Amygdala (tissue), 56 donors: ENCODE results near the gene NAV2.
"Not testable (repeated sequence)": the region's sequence is repeated elsewhere in the genome, so short reads cannot be mapped to it uniquely, and the experiment has no call there.

Experiments used
- DNase-seq, 56 donors: peaks; one replicate each; lab custom pipeline; 2025; lab: John Stamatoyannopoulos, UW

The NAV2 gene

GRCh38 chr11:20058749-20059458 lies 346.3 kb downstream of the NAV2 start:
- DNase-seq = no peak

GRCh38 chr11:20059587-20060021 lies 347.0 kb downstream of the NAV2 start:
- no peak for DNase-seq

- DNase-seq = no peak
These were observed 347.5 kb downstream of the NAV2 start for GRCh38 chr11:20060181-20060580.

GRCh38 chr11:20060647-20061205 lies 348.1 kb downstream of the NAV2 start:
- no peak for DNase-seq

- no peak for DNase-seq
These were observed 349.1 kb downstream of the NAV2 start for GRCh38 chr11:20061776-20062175.

- no peak for DNase-seq
These were observed 352.3 kb downstream of the NAV2 start for GRCh38 chr11:20064961-20065405.

GRCh38 chr11:20065406-20065805 lies 352.8 kb downstream of the NAV2 start:
- DNase-seq = no peak

- no peak for DNase-seq
These were observed 353.6 kb downstream of the NAV2 start for GRCh38 chr11:20066013-20066782.

GRCh38 chr11:20066783-20067156 lies 354.1 kb downstream of the NAV2 start:
- no peak for DNase-seq

- DNase-seq = no peak
These were observed 355.0 kb downstream of the NAV2 start for GRCh38 chr11:20067665-20068064.

GRCh38 chr11:20068691-20069090 lies 356.1 kb downstream of the NAV2 start:
- no peak for DNase-seq

GRCh38 chr11:20070459-20070858 lies 357.8 kb downstream of the NAV2 start:
- no peak for DNase-seq

- DNase-seq = no peak
These were observed 363.0 kb downstream of the NAV2 start for GRCh38 chr11:20075627-20076026.

- DNase-seq = no peak
These were observed 366.2 kb downstream of the NAV2 start for GRCh38 chr11:20078846-20079245.

GRCh38 chr11:20080032-20080685 lies 367.5 kb downstream of the NAV2 start:
- no peak for DNase-seq

GRCh38 chr11:20081336-20081735 lies 368.7 kb downstream of the NAV2 start:
- no peak for DNase-seq

GRCh38 chr11:20083877-20084276 lies 371.2 kb downstream of the NAV2 start:
- not testable (repeated sequence) for DNase-seq

GRCh38 chr11:20084921-20085814 lies 372.5 kb downstream of the NAV2 start:
- DNase-seq = no peak

GRCh38 chr11:20085918-20086317 lies 373.3 kb downstream of the NAV2 start:
- no peak for DNase-seq

GRCh38 chr11:20087118-20087521 lies 374.5 kb downstream of the NAV2 start:
- DNase-seq = no peak
